Erythroblast (primary cell): ENCODE data around the gene DZIP1L.

Experiments
- GATA1 ChIP-seq: IDR thresholded peaks from 2 replicates; pipeline ENCODE4 v1.6.1; 2011; ENCODE audit warnings: low read depth, mild to moderate bottlenecking, control low read depth, low read length, moderate library complexity
- POLR2A ChIP-seq: IDR thresholded peaks from 2 replicates; pipeline ENCODE4 v1.6.1; 2011; ENCODE audit warnings: mild to moderate bottlenecking, low read length

GRCh38 chr3:138030734-138031280, 84.6 kb downstream of the DZIP1L start:
- TF ChIP-seq POLR2A (no peak), GATA1 (no peak)
